NCI-H1092 (cell line): ENCODE data around the gene CCND2.
"Not testable (repeated sequence)": the region's sequence is repeated elsewhere in the genome, so short reads cannot be mapped to it uniquely, and the experiment has no call there.

Experiments
- DNase-seq: peaks from one replicate; lab custom pipeline; 2025; lab: John Stamatoyannopoulos, UW

The CCND2 gene

GRCh38 chr12:4273652-4274395 is at the start of gene CCND2:
CCND2 (plus strand) TSS chr12:4273762; CDS start chr12:4274041, 279 bp downstream.
- no peak for DNase-seq

DNA sequence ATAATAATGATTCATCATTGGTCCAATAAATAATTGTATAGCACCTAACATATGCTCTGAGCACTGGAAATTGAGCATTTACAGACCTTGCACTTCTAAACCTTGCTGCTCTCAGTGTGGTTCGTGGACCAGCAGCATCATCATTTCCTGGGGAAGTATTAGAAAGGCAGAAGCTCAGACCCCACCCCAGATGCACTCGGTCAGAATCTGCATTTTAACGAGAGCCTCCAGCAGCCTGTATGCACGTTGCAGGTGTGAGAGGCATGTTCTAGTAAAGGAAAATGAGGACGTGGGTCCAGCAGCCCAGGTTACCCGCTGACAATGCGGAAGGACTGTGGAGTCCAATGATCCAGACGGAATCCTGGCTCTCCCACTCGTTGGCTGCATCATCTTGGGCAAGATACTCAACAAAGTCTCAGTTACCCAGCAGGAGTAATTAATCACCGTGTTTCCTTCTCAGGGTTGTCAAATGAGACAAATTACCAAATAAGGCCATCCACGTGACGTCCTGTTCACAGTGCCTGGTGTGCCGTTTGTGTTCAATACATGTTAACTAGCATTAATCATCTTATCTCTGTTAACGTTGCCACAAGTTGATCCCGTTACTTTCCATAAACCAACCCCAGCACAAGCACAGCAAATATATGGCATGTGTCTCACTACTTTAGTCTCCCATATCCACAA is 49.2 kb upstream of the CCND2 start:
- DNase-seq = no peak

GRCh38 chr12:4225571-4225970 is 48.0 kb upstream of the CCND2 start:
- DNase-seq = no peak

DNA sequence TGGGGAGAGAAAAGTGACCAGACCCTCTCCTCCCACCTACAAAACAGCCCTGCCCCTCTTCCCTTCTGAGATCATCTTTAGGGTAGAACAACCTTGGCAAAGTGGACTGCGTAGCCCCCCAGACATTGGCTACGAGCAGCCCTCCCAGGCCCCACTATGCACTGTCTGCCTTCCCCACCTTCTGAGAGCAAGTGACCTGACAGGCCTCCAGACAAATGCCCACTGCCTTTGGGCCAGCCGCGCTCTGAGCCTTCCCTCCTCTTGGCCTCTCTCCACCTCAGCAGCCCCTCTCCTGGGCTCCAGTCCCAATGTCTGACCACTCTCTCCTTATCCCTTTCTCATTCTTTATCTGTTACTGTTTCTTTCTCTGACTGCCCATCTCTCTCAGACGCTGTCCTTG is 46.5 kb upstream of the CCND2 start:
- no peak for DNase-seq

- no peak for DNase-seq
Measured at GRCh38 chr12:4228122-4228580, 45.4 kb upstream of the CCND2 start.

- DNase-seq = no peak
Measured at GRCh38 chr12:4230526-4230925, 43.0 kb upstream of the CCND2 start.

DNA sequence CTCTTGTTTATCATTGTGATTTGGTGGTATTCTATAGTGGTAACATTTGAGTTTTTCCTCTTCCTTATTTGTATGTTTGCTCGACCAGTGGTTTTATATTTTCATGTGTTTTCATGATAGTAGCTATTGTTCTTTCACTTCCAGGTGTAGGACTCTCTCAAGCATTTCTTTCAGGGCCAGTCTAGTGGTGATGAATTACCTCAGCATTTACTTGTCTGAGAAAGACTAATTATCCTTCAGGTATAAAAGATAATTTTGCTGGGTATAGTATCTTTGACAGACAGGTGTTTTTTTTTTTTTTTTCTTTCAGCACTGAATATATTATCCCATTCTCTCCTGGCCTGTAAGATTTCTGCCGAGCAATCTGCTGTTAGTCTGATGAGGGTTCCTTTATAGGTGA is 35.0 kb upstream of the CCND2 start:
- DNase-seq = no peak

DNA sequence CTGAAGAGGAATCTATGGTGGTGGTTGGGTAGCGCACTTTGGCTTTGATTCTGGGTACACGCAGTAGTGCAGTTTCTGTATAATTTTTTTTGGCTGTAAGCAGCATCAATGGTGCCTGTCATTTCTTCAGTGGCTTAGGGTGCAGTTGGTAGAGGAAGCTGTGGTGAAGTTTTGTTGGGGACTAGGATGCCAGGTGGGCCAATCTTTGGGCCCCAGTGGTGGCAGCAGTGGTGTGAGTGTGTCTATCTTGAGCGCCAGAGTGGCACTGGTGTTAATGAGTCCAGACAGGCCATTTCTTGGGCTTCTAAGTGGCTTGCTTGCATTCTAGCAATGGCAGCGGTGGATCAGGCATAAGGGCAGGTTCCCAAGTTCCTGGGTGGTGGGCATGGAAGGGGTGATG is 33.8 kb upstream of the CCND2 start:
- no peak for DNase-seq

DNA sequence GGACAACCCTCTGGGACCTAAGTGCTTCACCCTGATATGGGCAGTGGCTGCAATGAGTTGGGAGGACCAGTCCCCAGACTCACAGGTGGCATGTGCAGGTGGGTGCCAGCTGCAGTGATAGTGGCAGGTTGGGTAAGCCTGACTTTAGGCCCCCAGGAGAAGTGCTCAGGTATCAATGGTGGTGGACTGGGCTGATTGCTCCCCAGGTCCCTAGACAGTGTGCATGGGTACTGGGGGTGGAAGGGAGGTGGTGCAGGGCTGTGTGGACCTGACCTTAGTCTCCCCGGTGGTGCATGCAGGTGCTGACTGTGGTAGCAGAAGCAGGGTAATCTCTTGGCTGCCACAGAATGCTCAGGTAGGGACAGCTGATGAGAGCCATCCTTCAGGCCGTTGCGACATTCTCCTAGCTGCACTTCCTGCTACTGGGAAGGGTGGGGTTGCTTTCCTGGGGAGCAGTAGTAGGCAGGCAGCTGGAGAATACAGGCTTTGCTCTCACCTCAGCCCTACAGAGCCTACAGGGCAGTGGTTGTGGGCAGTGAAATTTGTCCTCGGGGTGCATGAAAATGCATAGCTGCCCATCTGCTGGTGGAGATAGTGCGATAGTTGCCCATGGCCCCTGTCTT is 33.3 kb upstream of the CCND2 start:
- no peak for DNase-seq

DNA sequence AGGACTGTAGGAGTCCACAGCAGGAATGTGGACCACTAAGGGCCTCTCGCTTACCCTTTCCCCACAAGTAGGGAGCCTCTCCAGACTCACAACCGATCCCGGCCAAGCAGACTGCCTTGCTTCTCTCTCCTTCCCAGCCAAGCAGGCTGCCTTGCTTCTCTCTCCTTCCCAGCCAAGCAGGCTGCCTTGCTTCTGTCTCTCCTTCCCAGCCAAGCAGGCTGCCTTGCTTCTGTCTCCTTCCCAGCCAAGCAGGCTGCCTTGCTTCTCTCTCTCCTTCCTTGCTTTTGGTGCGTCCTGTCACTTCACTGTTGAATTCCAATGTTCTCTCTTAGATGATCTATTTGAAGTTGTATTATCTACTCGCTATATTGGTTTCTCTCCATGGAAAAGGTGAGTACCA is 32.6 kb upstream of the CCND2 start:
- DNase-seq = no peak

- DNase-seq = no peak
Measured at GRCh38 chr12:4241592-4241991, 32.0 kb upstream of the CCND2 start.

GRCh38 chr12:4242595-4242994 is 31.0 kb upstream of the CCND2 start:
- DNase-seq = no peak

- DNase-seq = no peak
Measured at GRCh38 chr12:4243091-4243490, 30.5 kb upstream of the CCND2 start.

- DNase-seq = not testable (repeated sequence)
Measured at GRCh38 chr12:4243491-4244100, 30.0 kb upstream of the CCND2 start.

GRCh38 chr12:4244868-4245267 is 28.7 kb upstream of the CCND2 start:
- no peak for DNase-seq

GRCh38 chr12:4245446-4245845 is 28.1 kb upstream of the CCND2 start:
- no peak for DNase-seq

GRCh38 chr12:4246116-4246515 is 27.4 kb upstream of the CCND2 start:
- DNase-seq = no peak

DNA sequence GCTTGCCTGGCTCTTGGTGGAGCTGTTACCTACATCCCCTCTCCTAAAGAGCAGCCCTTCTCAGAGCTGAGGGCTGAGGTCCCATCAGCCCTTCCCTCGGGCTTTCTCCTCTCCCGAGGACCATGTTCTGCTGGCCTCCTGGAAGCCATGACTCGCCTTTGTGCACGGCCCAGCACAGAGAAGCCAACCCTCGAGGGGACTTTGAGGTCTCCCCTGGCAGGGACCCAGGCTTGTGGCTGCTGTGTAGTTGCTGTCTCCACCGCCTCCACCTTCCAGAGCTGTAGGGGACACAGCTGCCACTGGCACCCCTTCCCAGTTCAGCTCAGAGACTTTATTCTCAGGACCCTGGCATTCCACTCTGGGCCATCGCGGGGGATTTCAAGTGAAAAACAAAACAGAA is 22.9 kb upstream of the CCND2 start:
- DNase-seq = no peak

- DNase-seq = no peak
Measured at GRCh38 chr12:4251216-4251891, 22.2 kb upstream of the CCND2 start.

GRCh38 chr12:4251967-4252366 is 21.6 kb upstream of the CCND2 start:
- no peak for DNase-seq

GRCh38 chr12:4252601-4253000 is 21.0 kb upstream of the CCND2 start:
- DNase-seq = no peak
